H1 (cell line): ENCODE data around the gene IQGAP3. TPM values are rescaled to one million over a fixed set of nuclear protein-coding genes. Genes with fewer than 3 reads are reported as not detected.

Source experiments
- CTCF ChIA-PET: fragments of 300-600 bp; sonication (Branson Sonifier 250); formaldehyde crosslinking; loops from one replicate; lab custom pipeline; 2021; ENCODE audit not compliant: partially characterized antibody; lab: Charles Lee
- POLR2A ChIA-PET: fragments of 300-600 bp; sonication (Branson Sonifier 250); formaldehyde crosslinking; loops from one replicate; lab custom pipeline; 2021; ENCODE audit warnings: inconsistent platforms; ENCODE audit not compliant: partially characterized antibody; lab: Charles Lee
- DNase-seq, 2 experiments: peaks; one replicate each; pipeline versions ENCODE4 v3.0.0 to v3.0.0-alpha.2; 2010 to 2022; ENCODE audit warnings: low spot score in 2 of 2, low read depth in 1 of 2, mixed read lengths in 1 of 2
- FAIRE-seq: peaks from 2 replicates; lab custom pipeline; 2011; peaks lifted over from hg19 to GRCh38; lab: Jason Lieb, UNC
- H2AFZ ChIP-seq: 2 replicates; pipeline ENCODE4 v1.8.1; 2012; ENCODE audit warnings: low read length, inconsistent platforms
- H2AK5ac ChIP-seq: 2 replicates; pipeline ENCODE4 v1.6.1; 2013; ENCODE audit warnings: low read depth, low read length
- H2BK120ac ChIP-seq: replicated peaks from 2 replicates; pipeline ENCODE3; 2013; ENCODE audit warnings: low read depth, low read length, inconsistent platforms
- H2BK12ac ChIP-seq: 2 replicates; pipeline ENCODE4 v1.6.1; 2013; ENCODE audit warnings: low read depth, low read length
- H2BK15ac ChIP-seq: 2 replicates; pipeline ENCODE4 v1.6.1; 2013; ENCODE audit warnings: low read length
- H2BK20ac ChIP-seq: 2 replicates; pipeline ENCODE4 v1.6.1; 2013; ENCODE audit warnings: low read length
- H2BK5ac ChIP-seq: 2 replicates; pipeline ENCODE4 v1.6.1; 2013; ENCODE audit warnings: low read depth, low read length
- H3K14ac ChIP-seq: 2 replicates; pipeline ENCODE4 v1.6.1; 2013; ENCODE audit warnings: inconsistent platforms; ENCODE audit not compliant: insufficient read length
- H3K18ac ChIP-seq: 2 replicates; pipeline ENCODE4 v1.6.1; 2013; ENCODE audit warnings: low read length; ENCODE audit errors: extremely low read depth
- H3K23ac ChIP-seq: 2 replicates; pipeline ENCODE4 v1.6.1; 2013; ENCODE audit warnings: inconsistent platforms; ENCODE audit not compliant: insufficient read length
- H3K23me2 ChIP-seq: 2 replicates; pipeline ENCODE4 v1.6.1; 2013; ENCODE audit warnings: low read depth, low read length
- H3K27ac ChIP-seq: 2 replicates; pipeline ENCODE4 v1.6.1; 2011; ENCODE audit warnings: low read depth, low read length, inconsistent platforms
- H3K27me3 ChIP-seq, 4 experiments: replicated peaks in 1 of 4; 1 replicate in 1 of 4; 2 replicates in 3 of 4; pipeline versions ENCODE4 v1.6.1 to v1.8.1; 2011 to 2013; ENCODE audit warnings: low read length in 3 of 4, mild to moderate bottlenecking in 3 of 4, inconsistent platforms in 2 of 4, mixed read lengths in 2 of 4, moderate library complexity in 1 of 4; ENCODE audit not compliant: control insufficient read depth in 3 of 4, insufficient read depth in 3 of 4; ENCODE audit errors: extremely low read depth in 1 of 4
- H3K36me3 ChIP-seq, 4 experiments: 2 replicates each; pipeline versions ENCODE4 v1.6.1 to v1.8.1; 2011 to 2013; ENCODE audit warnings: mild to moderate bottlenecking in 4 of 4, low read length in 3 of 4, moderate library complexity in 2 of 4, control low read depth in 1 of 4, inconsistent platforms in 1 of 4; ENCODE audit not compliant: insufficient read depth in 4 of 4, control insufficient read depth in 2 of 4
- H3K4ac ChIP-seq: replicated peaks from 2 replicates; pipeline ENCODE3; 2013; ENCODE audit warnings: low read length, low read depth, mixed read lengths, inconsistent platforms; ENCODE audit not compliant: insufficient read length
- H3K4me1 ChIP-seq, 4 experiments: replicated peaks in 1 of 4; 1 replicate in 1 of 4; 2 replicates in 3 of 4; pipeline versions ENCODE4 v1.6.1 to v1.8.1; 2011 to 2013; ENCODE audit warnings: low read length in 3 of 4, inconsistent platforms in 2 of 4, mixed read lengths in 1 of 4; ENCODE audit not compliant: insufficient read depth in 4 of 4, control insufficient read depth in 3 of 4
- H3K4me2 ChIP-seq, 2 experiments: 2 replicates each; pipeline versions ENCODE4 v1.6.1 to v1.8.1; 2011 to 2013; ENCODE audit warnings: low read depth in 2 of 2, low read length in 2 of 2, control low read depth in 1 of 2, inconsistent platforms in 1 of 2, mild to moderate bottlenecking in 1 of 2; ENCODE audit not compliant: insufficient read depth in 1 of 2
- H3K4me3 ChIP-seq, 4 experiments: fragments of 200-600, 300-600 bp in 1 of 4; sonication (generic), shearing (Covaris generic), sonication (Bioruptor Twin) in 1 of 4; 2 replicates each; pipeline versions ENCODE4 v1.5.1 to v1.8.1; 2011 to 2016; ENCODE audit warnings: low read length in 4 of 4, low read depth in 3 of 4, control low read depth in 2 of 4, inconsistent platforms in 2 of 4, mild to moderate bottlenecking in 2 of 4, mixed read lengths in 1 of 4, moderate library complexity in 1 of 4; ENCODE audit not compliant: insufficient read depth in 2 of 4; ENCODE audit errors: extremely low read depth in 1 of 4
- H3K56ac ChIP-seq: replicated peaks from 2 replicates; pipeline ENCODE3; 2013; ENCODE audit warnings: low read depth, mild to moderate bottlenecking, mixed read lengths, low read length, inconsistent platforms; ENCODE audit not compliant: insufficient read length
- H3K79me1 ChIP-seq: 2 replicates; pipeline ENCODE4 v1.6.1; 2013; ENCODE audit warnings: low read depth, low read length, control low read depth
- H3K79me2 ChIP-seq, 2 experiments: 2 replicates each; pipeline versions ENCODE4 v1.6.1 to v1.8.1; 2012 to 2013; ENCODE audit warnings: low read length in 2 of 2, mild to moderate bottlenecking in 2 of 2, inconsistent platforms in 1 of 2; ENCODE audit not compliant: insufficient read depth in 2 of 2, control insufficient read depth in 1 of 2
- H3K9ac ChIP-seq, 4 experiments: replicated peaks in 1 of 4; 1 replicate in 1 of 4; 2 replicates in 3 of 4; pipeline versions ENCODE4 v1.6.1 to v1.8.1; 2011 to 2013; ENCODE audit warnings: low read depth in 3 of 4, low read length in 3 of 4, control low read depth in 2 of 4, mild to moderate bottlenecking in 2 of 4, moderate library complexity in 2 of 4, inconsistent platforms in 1 of 4; ENCODE audit errors: extremely low read depth in 1 of 4
- H3K9me3 ChIP-seq, 2 experiments: 2 replicates each; pipeline versions ENCODE4 v1.6.1 to v1.8.1; 2012 to 2013; ENCODE audit warnings: mild to moderate bottlenecking in 2 of 2, moderate library complexity in 2 of 2, control low read depth in 1 of 2, inconsistent platforms in 1 of 2, low read depth in 1 of 2, low read length in 1 of 2, mixed read lengths in 1 of 2; ENCODE audit not compliant: insufficient read depth in 2 of 2
- H4K20me1 ChIP-seq, 2 experiments: replicated peaks in 1 of 2; 2 replicates each; pipeline versions ENCODE3 to v1.8.1; 2011 to 2013; ENCODE audit warnings: inconsistent platforms in 2 of 2, low read length in 2 of 2, mild to moderate bottlenecking in 1 of 2; ENCODE audit not compliant: insufficient read depth in 2 of 2, control insufficient read depth in 1 of 2
- H4K5ac ChIP-seq: 2 replicates; pipeline ENCODE4 v1.6.1; 2013; ENCODE audit warnings: low read length, low read depth, mixed read lengths, inconsistent platforms; ENCODE audit not compliant: insufficient read length
- H4K8ac ChIP-seq: 2 replicates; pipeline ENCODE4 v1.8.0; 2013; ENCODE audit warnings: mild to moderate bottlenecking, moderate library complexity, low read length, inconsistent platforms; ENCODE audit not compliant: insufficient read depth; ENCODE audit errors: extremely low read depth
- H4K91ac ChIP-seq: replicated peaks from 2 replicates; pipeline ENCODE3; 2013; ENCODE audit warnings: low read length, mixed read lengths, inconsistent platforms; ENCODE audit not compliant: insufficient read length
- POLR2A ChIP-seq, 2 experiments: IDR thresholded peaks; 1 replicate in 1 of 2; 2 replicates in 1 of 2; pipeline ENCODE4 v1.6.1; 2011; ENCODE audit warnings: low read depth in 2 of 2, low read length in 2 of 2, mild to moderate bottlenecking in 2 of 2; ENCODE audit errors: control extremely low read depth in 1 of 2
- SIN3A ChIP-seq, 2 experiments: IDR thresholded peaks in 1 of 2; conservative IDR thresholded peaks in 1 of 2; 2 replicates each; pipeline ENCODE4 v1.6.1; 2011 to 2012; ENCODE audit warnings: low read length in 2 of 2, improper control_type of control experiment in 1 of 2, low read depth in 1 of 2, mild to moderate bottlenecking in 1 of 2
- SP2 ChIP-seq: IDR thresholded peaks from 2 replicates; pipeline ENCODE4 v1.6.1; 2012; ENCODE audit warnings: mild to moderate bottlenecking, low read length, inconsistent platforms
- WGBS, 2 experiments: shearing (Covaris generic) in 1 of 2; methylation state at CpG; one replicate each; pipeline versions ENCODE4 v1.1.6 to v1.1.7; 2013 to 2015; ENCODE audit warnings: low lambda C conversion rate in 2 of 2, mixed read lengths in 2 of 2, inconsistent platforms in 1 of 2, low coverage in 1 of 2, missing lambda C conversion rate in 1 of 2; ENCODE audit not compliant: insufficient replicate concordance in 2 of 2, insufficient coverage in 1 of 2, insufficient read length in 1 of 2; ENCODE audit errors: extremely low coverage in 1 of 2, missing lambda C conversion rate in 1 of 2; 5-methylcytosine and 5-hydroxymethylcytosine counted together
- polyA plus RNA-seq, 7 experiments: library from polyadenylated mRNA; depleted of rRNA in 3 of 7; stranded (reverse) in 5 of 7; unstranded in 2 of 7; fragments of >200 nt in 5 of 7; fragments of 200-250 nt in 2 of 7; gene quantifications; 1 replicate in 5 of 7; 2 replicates in 1 of 7; 4 replicates in 1 of 7; pipeline versions ENCODE4 v1.2.1 to v1.2.3, GENCODE V29; 2011 to 2013; ENCODE audit warnings: missing spikeins in 2 of 7, mixed read lengths in 2 of 7
- total RNA-seq: library from RNA; stranded (reverse); fragmentation: NEBNext Ultra II Directional; extraction: Animal tissue kit (Norgen Biotek cat#: 25700); gene quantifications from 2 replicates; pipeline ENCODE4 v1.2.1, GENCODE V29; 2021

The IQGAP3 gene
- total and polyA plus RNA-seq, 2 of the 8 experiments (the other 6 are each of a cell fraction or from before 2014, with no cell fraction given) = 14.6 to 22.3 TPM

GRCh38 chr1:156498432-156499193, 73.8 kb downstream of the IQGAP3 start:
- POLR2A ChIA-PET = interaction anchor here (0.9 to 9.6 kb wide), 10 partner anchors 10 to 130 kb away, joined by 3 to 166 read pairs (median 4); partner anchors contain the start of gene NAXE
- H3K36me3 ChIP-seq = no peaks in the 10 kb centered on the region
- H3K9me3 ChIP-seq = no peaks in the 10 kb centered on the region
- CTCF ChIA-PET = interaction anchor here (0.7 to 17.4 kb wide), 11 partner anchors 8 to 104 kb away, joined by 3 to 236 read pairs (median 3); no protein-coding TSS in a partner anchor
- H3K79me2 ChIP-seq = peaks cover 12 to 60% of the 10 kb centered on the region in 2 experiments
- no peak overlapping the region for H3K14ac ChIP-seq
- peaks cover 20% of the 10 kb centered on the region for H3K23me2 ChIP-seq
- peak overlapping the region; percentile 2 for H4K5ac ChIP-seq
- peak overlapping the region; percentile 94; the same call in 1 of the 2 replicates for H2AK5ac ChIP-seq
- peak overlapping the region; percentile 93 for H3K18ac ChIP-seq
- no peak overlapping the region for H2AFZ ChIP-seq
- H3K23ac ChIP-seq = no peak overlapping the region
- H2BK12ac ChIP-seq = peak overlapping the region; percentile 96; the same call in 1 of the 2 replicates
- no peak overlapping the region for H3K4ac ChIP-seq
- no peak for FAIRE-seq
- peak overlapping the region in 2 of 4 experiments; percentile 20 to 60; a peak in 4 of 7 replicates for H3K9ac ChIP-seq
- H2BK15ac ChIP-seq = peak overlapping the region; percentile 92
- peaks cover 31 to 51% (median 36%) of the 10 kb centered on the region in 4 experiments for H3K4me1 ChIP-seq
- H3K56ac ChIP-seq = no peak overlapping the region
- H3K79me1 ChIP-seq = peaks cover 39% of the 10 kb centered on the region
- DNase-seq = peak in 1 of 2 experiments; percentile 64
- 18% methylated on average over 12 of the region's 12 CpGs; no CpG with 5 or more reads in 1 of the 2 experiments for whole genome bisulfite sequencing, 2 experiments
- H2BK20ac ChIP-seq = peak overlapping the region; percentile 80; the same call in 1 of the 2 replicates
- peaks cover 2 to 5% of the 10 kb centered on the region in 2 experiments for H4K20me1 ChIP-seq
- H3K4me2 ChIP-seq = peak overlapping the region; percentile 90 to 98
- H4K8ac ChIP-seq = peak overlapping the region; percentile 28; the same call in 1 of the 2 replicates
- H3K4me3 ChIP-seq = peak overlapping the region; percentile 63 to 96 (median 76)
- TF ChIP-seq SIN3A (conservative IDR thresholded peaks at IDR 0.05 in 1 of 2, IDR thresholded peaks at IDR 0.05 in 1 of 2; ENCODE audit: low read depth in 1 of 2, low read length in 2 of 2) (0 out of 4 replicates have a peak, but pooled peaks of 1 of the 2 experiments have one; percentile 45), POLR2A (IDR thresholded peaks at IDR 0.05; ENCODE audit: control extremely low read depth in 1 of 2, low read depth in 2 of 2, low read length in 2 of 2) (peak in 1 of 2 experiments; percentile 22; a peak in 1 of 3 replicates), SP2 (no peak)
- H2BK5ac ChIP-seq = peak overlapping the region; percentile 95; the same call in 1 of the 2 replicates
- H2BK120ac ChIP-seq = peak overlapping the region; percentile 7
- H3K27me3 ChIP-seq = no peaks in the 10 kb centered on the region; a peak in 1 of 7 replicates
- H3K27ac ChIP-seq = no peak overlapping the region
- peak overlapping the region; percentile 14 for H4K91ac ChIP-seq
